ENCODE data around the gene COL17A1.
A peak's percentile ranks its signal among the peaks of the same experiment; 100 is the strongest.

COL17A1 gene

DNA sequence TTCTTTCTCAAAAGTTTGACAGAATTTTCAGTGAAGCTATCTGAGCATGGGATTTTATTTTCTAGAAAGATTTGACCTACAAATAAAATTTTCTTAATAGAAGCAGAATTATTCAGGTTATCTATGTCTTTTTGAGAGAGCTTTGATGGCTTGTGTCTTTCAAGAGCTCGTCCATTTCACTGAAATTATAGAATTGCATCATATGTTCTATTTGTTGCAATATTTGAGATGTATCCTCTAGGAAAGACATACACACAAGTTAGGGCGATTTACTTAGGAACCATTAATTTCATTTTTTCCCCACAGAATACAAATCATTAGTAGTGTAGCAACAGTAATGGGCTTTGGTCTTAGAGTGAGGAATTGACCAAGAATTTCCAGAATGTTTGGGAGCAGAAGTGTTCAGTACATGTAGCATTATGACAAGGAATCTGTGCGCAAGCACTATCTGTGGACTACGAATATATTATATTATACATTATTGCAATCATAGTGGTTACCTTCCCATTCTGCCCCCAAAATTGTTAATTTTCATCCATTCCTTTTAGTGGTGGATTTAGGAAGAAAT lies 12.8 kb upstream of the COL17A1 start:
- no peak for DNase-seq (ENCODE audit: low spot score)

DNA sequence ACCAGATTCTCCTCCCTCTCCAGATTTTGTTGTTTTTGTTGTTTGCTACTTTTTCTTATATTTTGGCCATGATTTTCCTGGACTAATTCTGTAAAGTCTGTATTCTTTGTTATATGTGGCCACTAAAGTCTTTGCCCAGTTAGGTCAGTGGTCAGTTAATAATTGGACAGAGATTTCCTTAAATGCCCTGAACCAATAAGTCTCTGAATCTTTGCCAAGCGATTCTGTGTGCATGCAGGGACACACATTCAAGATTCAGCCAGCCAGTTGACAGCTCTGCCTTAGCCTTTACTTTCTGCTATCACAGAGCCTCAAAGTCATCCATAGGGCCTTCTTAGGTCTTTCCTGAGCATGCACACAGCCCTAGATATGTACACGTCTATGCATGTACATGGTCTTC lies 11.0 kb upstream of the COL17A1 start:
- no peak for DNase-seq (ENCODE audit: low spot score)

DNA sequence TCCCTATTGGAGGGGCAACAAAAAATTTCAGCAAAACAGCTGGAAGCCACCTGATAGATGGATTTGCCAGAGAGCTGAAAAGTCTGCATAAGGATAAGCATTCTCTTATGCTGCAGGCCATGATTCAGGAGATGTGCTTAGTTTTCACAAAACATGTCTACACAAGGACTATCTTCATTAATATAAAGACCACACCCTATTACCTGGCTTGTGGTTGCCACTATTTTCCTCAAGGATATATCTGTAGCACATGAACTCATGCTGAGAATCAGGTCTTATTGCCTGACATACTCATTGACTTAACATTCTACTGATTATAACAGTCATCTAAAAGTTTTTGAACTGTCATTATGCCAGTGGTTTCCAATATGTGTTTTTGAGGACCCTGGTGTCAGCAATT lies 7.1 kb upstream of the COL17A1 start:
- no peak for DNase-seq (ENCODE audit: low spot score)

DNA sequence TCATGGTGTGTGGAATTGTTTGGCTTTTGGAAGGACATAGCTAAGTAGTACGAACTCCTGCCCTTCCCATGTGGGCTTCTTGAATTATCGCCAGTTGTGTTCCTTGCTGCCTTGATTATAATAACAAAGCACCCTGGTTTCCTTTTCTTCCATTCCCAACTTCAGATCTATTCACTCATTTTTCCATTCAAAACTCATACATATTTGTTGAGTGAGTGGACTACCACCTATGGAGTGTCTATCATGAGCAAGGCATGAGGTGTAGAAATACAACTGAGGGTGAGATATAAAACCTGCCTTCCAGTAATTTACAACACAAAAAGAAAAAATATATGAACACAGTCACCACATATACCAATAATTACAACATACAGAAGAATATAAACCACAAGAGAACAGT lies 4.9 kb upstream of the COL17A1 start:
- no peak for DNase-seq (ENCODE audit: low spot score)

DNA sequence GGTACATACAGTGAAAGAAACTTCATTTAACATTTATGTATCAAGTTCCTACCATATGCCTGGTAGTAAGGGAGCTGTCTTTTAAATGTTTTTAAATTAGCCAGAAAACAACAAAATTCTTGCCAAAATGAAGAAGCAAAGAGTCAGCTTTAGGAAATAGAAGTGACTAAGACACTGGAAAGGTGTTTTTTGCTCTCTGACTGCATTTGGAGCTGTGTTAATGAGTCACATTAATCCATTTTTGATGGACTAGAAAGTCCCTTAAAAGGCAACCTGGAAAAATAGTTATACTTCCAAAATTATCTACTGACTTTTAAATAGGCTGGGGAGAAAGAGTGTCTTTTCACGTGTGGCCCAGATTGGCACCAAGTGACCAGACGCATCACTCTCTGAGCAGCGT lies 3.9 kb upstream of the COL17A1 start:
- no peak for DNase-seq (ENCODE audit: low spot score)

DNA sequence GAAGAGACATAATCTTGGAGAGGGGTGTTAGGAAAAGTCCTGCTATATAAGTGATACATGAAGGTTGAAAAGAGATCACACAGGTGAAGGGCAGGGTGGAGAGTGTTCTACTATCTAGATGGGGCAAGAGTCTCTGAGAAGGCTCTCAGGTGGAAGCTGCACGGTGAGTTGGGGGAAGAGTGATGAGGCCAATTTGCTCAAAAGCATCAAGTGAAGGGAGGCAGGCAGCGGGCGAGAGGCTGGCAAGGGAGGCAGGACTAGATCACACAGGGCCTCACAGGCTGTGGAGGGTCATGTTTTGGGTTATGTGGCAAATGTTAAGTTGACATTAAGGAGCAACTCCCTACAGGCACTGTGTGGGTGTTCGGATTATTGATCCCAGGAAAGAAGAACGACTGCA lies 2.6 kb upstream of the COL17A1 start:
- DNase-seq (ENCODE audit: low spot score), result no peak

DNA sequence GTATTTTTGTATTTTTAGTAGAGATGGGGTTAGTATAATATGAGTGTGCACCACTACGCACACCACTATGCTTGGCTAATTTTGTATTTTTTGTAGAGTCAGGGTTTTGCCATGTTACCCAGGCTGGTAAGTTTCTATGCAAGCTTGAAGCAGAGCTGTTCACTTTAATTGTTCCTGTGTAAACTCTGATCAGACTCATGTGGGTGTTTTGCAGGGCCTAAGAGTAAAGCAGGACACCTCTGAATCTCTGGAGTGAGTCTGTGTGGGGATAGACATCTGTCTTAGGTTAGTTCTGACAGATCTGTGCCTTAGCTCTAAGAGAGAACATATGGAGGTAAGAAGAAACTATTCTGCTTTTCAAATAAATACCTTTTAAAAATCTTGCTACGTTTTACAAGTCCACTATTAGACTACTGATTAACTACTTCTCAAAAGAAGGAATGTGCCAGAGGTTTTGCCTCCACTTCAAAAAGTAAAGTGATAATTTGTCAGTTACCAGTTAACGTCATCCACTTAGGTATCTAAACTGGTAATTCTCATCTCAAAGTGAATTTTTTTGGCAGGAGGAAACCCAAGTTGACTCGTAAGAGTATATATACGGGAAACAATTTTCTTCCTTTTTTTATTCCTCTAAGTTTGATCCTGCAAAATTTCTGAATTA lies 1.1 kb downstream of the COL17A1 start:
- no peak for DNase-seq (ENCODE audit: low spot score)

DNA sequence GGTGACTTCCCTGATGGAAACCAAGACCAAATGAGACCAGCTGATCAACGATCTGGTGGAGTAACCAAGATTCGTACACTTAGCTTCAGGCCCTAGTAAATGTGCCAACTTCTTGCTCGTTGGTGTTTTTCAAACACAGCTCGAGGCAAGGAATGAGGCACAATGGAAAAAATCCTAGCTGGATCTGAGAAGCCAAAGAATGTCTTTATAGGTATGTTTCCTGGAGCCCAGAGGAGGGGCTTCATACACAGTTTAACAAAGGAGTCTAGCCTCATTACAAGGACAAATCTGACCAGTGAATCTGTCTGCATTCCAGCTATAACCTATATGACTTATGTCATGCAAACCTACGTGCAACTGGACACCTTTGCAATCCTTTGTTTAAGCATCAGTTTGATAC lies 3.7 kb downstream of the COL17A1 start:
- DNase-seq (ENCODE audit: low spot score), result no peak

DNA sequence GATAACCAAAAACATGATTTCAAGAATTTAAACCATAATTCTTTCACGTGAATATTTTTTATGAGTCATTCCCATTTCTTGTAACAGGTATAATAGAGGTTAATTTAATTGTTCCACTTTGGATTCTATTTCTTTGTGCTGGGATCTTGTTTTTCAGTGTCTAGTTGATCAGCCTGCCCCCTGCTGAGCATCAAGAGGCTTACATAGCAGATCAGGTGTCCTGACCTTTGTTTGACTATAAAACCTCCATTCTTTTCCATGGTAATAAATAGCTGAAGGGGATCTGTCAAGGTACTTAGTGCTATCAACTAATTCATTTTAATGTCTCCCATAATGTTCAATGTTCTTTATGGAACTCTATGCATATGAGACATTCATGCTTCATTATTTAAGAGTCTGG lies 4.9 kb downstream of the COL17A1 start:
- peak; percentile 20 for DNase-seq (ENCODE audit: low spot score)

DNA sequence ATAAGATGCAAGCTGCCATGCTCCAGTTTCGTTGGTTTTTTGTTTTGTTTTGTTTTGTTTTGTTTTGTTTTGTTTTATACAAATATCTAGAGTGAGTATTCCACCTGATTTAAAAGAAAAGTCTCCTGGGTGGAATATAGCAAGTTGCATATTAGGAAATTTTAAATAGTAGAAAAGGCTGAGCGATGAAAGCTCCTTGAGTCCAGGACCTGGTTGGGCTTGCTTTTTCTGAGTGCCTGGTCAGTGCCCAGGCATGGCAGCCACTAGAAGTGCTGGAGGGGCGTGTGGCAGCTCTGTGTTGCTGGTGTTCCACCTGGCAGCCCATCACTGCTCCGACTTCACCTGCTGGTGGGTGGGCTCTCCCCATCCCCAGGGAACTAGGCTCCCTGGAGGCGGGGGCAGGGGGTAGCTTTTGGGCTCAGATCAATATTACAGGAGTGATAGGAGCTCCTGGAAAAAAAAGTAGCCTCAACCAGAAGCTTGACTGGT lies 8.0 kb downstream of the COL17A1 start:
- DNase-seq (ENCODE audit: low spot score), result no peak

DNA sequence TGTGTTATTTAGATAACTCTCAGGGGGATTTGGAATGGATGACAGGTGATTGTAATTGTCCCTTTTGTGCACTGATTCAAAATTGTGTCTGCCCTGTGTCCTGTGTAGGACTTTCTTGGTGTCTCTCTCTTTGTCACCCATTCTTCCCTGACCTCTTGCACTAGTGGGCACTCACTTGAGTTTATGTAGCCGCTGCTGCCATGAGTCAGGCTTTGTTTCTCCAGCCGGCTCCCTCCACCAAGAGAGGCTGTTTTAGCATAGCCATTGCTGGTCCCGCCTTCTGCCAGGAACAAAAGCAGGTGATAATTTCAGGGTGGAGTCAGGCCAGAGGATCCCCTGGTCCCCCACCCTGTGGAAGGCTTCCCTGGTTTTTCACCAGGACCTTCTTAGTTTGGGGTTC lies 8.4 kb downstream of the COL17A1 start:
- no peak for DNase-seq (ENCODE audit: low spot score)

DNA sequence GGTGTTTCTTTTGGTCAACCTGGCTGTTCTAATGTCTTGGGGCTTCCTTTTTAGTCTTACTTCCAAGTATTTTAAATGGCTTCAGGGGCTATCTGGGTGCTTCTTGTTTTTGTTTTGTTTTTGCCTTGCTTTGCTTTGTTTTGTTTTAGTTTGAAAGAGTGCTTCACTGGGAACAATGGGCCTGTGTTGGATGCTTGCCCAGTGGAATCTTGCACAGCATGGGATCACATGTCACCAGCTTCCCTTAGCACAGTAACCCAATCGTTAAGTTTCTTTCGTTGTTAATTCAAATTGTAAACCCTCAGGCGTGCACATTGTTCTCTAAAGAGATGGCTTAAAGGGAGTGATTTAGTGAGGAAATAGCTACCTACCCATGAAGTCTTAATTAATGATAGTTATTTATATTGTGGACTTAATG lies 8.9 kb downstream of the COL17A1 start:
- DNase-seq (ENCODE audit: low spot score), result no peak

DNA sequence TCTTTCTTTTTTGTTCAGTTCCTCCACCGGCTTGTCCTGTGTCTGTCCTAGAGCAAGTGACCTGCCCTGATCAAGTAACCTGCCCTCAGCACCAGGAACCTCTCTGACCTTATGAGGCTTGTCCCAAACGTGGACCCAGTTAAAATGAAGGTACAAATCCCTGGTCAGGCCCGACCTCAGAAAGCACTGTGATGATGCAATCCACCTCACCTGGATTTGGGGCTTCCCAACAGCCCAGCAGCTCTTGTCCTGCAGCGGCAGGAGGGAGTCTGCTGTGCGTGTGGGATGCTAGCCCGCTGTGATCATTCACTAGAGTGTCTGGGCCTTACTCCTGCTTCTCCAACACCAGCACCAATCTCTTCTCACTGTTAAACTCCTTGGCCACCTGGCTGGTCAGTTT lies 11.2 kb downstream of the COL17A1 start:
- no peak for DNase-seq (ENCODE audit: low spot score)

DNA sequence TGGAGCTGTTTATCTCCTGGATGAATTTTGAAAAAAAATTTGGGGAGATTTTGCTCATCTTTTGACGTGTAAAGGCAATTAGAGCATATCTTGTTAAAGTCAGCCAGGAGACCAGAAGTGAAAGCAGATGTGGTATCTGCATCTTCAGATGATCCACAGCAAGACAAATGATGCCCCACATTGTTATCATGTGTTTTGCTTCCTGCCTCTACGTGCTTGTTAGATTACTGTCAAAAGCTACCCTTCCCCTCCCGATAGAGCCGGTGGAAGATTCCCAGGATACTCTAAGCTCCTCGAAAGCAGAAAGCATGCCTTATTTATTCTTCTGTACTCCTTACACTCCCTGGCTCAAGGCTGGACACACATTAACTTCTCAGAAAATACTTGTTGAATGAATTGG lies 12.9 kb downstream of the COL17A1 start:
- DNase-seq (ENCODE audit: low spot score), result peak; percentile 22

DNA sequence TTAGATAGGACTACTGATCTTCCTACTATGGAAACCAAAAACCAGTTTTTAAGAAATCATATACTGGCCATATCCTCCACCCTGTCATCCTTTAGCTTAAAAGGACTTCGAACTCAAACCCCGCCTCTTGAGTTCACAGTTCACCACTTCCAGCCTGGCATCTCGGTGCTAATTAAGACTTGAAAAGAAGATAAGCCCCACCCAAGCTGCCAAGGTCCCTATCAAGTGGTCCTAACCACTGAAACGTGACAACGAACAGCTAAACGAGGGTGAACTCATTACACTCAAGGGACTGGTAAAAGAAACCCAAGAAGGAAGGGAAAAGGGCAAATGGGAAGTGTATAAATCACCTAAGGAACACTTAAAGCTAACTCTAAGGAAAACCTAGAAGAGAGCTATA lies 16.1 kb downstream of the COL17A1 start:
- DNase-seq (ENCODE audit: low spot score), result no peak

DNA sequence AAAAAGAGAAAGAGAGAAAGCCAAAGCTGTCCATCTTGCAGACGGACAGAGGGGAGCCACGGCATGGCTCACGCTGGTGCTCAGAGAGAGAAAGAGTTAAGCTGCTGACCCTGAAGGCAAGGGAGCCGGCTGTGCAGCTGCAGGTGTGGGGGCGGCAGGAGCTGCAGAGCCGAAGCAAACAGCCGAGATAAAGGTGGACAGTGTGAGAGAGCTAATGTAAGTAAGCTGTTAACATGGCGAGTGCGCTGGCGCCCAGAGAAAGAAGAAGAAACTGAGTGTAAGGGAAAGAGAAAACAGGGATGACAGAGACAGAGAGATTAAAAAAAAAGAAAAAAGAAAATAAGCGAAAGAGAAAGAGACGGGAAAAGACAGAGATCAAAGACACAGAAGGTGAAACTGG lies 18.2 kb downstream of the COL17A1 start:
- no peak for DNase-seq (ENCODE audit: low spot score)

DNA sequence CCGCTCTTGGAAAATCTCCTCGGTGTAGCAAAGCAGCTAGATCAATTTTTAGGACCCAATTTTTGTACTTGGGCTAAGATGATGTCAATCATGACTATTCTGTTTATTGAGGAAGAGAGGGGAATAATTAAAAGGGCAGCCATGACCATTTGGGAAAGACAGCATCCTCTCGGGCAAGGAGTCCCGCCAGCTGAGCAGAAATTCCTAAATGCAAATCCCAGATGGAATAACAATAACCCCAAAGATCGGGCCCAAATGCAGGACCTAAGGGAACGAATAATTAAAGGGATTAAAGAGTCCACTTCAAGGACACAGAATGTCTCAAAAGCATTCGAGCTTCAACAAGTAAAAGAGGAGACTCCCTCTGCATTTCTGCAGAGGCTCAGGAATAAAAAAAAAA lies 18.7 kb downstream of the COL17A1 start:
- DNase-seq (ENCODE audit: low spot score), result no peak

DNA sequence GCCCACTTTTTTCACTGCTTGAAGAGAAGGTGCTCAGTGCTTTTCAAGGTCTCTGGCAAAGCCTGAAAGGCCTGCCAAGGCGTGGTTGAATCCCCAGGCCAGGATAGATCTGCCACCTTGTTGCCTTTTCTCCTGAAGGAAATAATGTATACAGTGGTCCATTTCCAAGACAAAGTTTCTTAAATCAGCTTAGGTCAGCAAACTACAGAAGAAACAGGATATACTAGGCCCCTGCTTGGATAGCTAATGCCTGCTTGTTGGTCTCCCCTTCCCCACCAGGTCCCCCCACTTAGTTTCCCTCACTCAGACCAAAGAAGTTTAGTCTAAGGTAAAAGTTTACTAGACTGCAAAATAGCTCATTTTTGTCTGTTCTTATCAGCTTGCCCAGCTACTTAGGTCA lies 19.9 kb downstream of the COL17A1 start:
- no peak for DNase-seq (ENCODE audit: low spot score)

DNA sequence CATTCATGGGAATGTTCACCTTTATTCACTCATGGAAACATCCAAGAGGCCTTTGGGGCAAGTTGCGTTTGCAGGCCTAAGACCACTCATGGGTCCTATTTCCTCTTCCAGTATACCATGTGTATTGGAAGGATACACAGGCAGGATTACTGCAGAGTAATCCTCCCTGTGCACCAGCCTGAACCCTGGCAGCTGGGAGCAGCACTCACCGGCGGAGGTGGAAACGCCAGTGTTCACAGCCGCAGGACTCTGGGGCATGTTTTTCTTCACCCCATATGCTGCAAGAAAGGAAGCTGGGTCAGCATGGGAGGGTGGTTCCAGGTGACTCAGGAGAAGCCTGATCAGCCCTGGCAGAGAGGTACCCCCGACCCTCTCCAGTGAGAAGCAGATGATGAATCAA lies 24.5 kb downstream of the COL17A1 start:
- no peak for DNase-seq (ENCODE audit: low spot score)

DNA sequence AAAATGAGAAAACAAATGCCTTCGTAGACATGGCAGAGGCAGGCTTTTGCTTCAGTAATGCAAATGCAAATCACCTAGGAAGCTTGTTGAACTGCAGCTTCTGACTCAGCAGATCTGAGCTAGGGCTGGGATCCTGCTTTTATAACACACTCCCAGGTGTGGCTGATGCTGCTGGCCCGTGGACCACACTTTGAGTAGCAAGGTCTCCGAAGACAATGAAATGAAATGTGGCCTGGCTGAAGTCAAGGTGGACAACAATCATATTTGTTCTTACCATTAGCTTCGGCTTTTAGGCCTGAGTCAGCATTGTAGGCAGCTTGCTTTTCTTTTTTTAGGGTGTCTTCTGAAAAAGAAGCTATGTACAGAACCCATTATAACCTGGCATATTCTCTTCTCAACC lies 26.3 kb downstream of the COL17A1 start:
- no peak for DNase-seq (ENCODE audit: low spot score)

DNA sequence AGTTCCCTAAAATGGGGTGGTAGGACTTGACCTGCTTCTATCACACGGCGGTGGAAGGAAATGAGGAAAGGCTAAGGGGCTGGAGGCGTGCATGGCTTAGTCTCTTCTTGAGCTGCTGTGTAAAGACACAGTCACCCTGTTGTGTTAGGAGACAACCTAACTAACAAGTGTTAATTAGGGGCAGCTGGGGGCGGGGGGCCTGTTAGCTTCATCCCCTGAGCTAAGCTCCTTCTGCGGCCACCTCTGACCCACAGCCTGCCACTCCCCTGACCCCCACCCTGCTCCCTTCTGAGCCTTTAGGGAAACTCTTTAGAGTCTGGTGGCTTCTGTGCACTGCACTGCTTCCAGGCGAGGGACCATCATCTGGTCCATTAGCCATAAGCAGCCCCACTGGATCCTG lies 28.0 kb downstream of the COL17A1 start:
- no peak for DNase-seq (ENCODE audit: low spot score)

DNA sequence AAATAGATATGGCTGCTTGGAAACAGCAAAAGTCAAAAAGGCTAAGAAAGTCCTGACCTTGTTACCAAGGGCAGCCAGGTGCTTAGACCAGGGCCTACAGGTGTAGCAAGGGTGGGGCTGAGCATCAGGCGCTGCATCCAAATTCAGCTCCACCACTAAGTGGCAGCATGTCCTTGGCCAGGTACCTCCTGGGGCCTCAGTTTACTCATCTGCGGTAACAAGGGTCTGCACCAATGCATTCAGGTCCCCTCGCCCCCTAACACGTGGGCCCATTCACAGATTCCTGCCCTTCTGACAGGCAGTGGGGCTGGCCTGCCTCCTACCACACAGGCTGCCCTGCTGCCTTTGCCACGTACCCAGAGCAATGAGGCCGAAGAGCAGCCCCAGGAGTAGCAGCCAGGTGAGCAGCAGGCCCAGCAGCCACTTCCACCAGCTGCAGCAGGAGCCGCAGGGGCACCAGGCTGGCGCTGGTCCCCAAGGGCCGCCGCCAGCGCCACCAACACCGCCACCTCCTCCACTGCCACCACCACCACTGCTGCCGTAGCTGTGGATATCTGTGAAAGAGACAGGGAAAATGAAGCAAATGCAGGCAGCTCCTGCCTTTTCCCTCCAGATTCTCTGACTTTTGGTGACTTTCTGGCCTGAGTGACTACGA lies 28.9 kb downstream of the COL17A1 start:
- no peak for DNase-seq (ENCODE audit: low spot score)

DNA sequence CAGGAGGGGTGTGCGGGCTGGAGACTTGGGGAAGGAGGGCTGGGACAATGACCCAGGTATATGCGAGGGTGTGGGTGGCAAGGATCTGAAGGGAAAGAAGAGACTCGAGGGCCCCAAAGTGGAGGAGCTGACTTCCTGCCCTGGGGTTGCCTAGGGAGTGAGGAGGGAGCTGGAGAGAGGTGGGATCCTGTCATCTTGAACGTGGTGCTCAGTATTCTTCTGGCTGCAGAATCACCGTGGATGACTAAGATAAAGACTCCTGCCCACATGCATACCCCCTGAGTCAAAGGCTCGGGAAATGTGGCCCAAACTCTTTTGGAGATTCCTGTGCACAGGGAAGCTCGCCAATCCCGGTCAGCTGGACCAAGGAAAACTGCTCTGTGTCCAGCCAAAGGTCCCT lies 31.2 kb downstream of the COL17A1 start:
- DNase-seq (ENCODE audit: low spot score), result peak; percentile 86

DNA sequence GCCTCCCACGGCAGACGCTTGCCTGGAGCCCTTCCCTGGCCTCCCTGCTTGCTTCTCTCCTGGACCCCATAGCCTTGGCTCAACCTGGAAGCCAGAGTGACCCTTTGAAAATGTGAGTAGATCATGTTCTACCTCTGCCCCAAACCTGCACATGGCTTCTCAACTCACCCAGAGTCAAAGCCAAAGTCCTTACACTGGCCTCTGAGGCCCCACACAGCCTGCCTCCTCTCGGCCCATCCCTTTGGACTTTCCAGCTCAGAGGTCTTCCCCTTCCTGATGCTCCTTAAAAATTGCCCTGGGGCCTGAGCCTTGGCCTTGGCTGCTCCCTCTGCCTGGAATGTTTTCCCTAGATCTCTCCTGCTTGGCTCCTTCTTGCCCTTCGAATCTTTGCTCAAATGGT lies 32.5 kb downstream of the COL17A1 start:
- DNase-seq (ENCODE audit: low spot score), result no peak
